ENCODE results near the gene ARID5B. TPM values are rescaled to one million over a fixed set of nuclear protein-coding genes. Genes with fewer than 3 reads are reported as not detected.
A peak's percentile ranks its signal among the peaks of the same experiment; 100 is the strongest.

ARID5B gene
- total RNA-seq, 2 experiments from 2014 or later = 71.1 to 73.9 TPM

DNA sequence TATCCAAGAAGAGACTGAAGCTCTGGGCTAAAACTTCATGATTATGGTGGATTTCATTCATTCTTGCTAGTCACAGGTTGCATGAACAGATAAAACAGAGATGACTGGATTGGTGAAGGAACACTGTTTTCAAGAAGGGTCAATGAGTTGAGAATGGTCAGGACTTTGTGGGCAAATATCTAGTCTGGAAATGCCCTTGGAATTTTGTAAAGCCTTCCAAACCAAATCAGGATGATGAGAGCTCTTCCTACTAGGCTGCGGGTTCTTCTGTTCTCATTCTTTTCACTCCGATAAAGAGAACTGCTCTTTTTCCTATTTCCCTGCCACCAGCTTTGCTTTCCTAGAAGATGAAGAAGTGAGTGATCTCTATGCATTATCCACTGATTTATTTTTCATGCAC lies 171.4 kb downstream of the ARID5B start:
- peak overlapping the region; percentile 62 for H3K27ac Mint-ChIP-seq
- peaks cover 94% of the 10 kb centered on the region for H3K36me3 Mint-ChIP-seq (ENCODE audit: low read depth)
- H3K27me3 Mint-ChIP-seq = no peaks in the 10 kb centered on the region
- H3K4me3 Mint-ChIP-seq = peak overlapping the region; percentile 25
- H3K4me1 Mint-ChIP-seq = peaks cover 80% of the 10 kb centered on the region
- POLR2A ChIA-PET = interaction anchor here (0.7 to 2.7 kb wide), 11 partner anchors 8 to 172 kb away, joined by 3 to 16 read pairs (median 6); partner anchors contain the start of gene ARID5B
- CTCF ChIA-PET = interaction anchor here (0.9 kb wide), 1 partner anchor 13 kb away, joined by 4 read pairs; no protein-coding TSS in a partner anchor
- no peaks in the 10 kb centered on the region for H3K9me3 Mint-ChIP-seq
- no peak for DNase-seq

DNA sequence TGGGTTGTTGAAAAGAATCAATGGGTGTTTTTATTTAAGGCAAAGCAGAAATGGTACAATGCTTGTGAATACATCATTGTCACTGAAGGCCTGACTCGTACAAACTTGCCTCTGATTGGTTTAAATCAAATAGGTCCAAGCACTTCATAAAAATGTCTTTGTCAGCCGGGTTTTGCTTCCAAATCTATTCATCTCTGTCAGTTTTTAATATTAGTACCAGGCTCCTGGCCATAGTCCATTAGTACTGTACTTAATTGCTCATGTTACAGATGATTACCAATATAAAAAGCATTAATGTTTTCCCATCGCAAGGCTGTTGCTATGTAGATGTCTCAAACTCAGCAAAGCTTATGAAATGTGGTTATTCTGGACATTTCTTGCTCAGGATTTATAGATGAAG lies 171.9 kb downstream of the ARID5B start:
- ChIA-PET CTCF (interaction anchor here (1.6 kb wide), 1 partner anchor 174 kb away, joined by 3 read pairs; no protein-coding TSS in a partner anchor), POLR2A (interaction anchor here (0.8 to 2.7 kb wide), 7 partner anchors 10 to 161 kb away, joined by 3 to 13 read pairs (median 8); no protein-coding TSS in a partner anchor)
- H3K27me3 Mint-ChIP-seq = no peaks in the 10 kb centered on the region
- peak overlapping the region; percentile 25 for H3K4me3 Mint-ChIP-seq
- H3K27ac Mint-ChIP-seq = peak overlapping the region; percentile 62
- H3K9me3 Mint-ChIP-seq = peaks cover 1% of the 10 kb centered on the region
- no peak for DNase-seq
- H3K36me3 Mint-ChIP-seq (ENCODE audit: low read depth) = peaks cover 95% of the 10 kb centered on the region
- H3K4me1 Mint-ChIP-seq = peaks cover 80% of the 10 kb centered on the region

DNA sequence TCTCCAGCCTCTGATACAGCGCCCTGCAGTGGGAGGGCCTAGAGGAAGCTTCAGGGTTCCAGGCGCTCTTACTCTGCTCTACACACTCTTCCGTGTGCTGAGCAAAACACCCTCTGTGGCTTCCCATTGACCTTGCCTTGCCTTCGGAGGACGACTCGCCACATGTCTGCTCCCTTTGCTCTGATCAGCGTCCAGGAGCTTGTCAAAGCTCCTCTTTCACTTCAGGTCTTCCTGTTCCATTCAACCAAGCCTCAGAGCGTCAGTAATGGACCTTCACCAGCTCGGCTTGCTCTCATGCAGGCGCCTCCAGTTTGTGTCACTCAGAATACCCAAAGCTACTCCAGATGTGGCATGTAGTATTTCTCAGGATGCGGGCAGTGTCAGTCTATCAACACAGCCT lies 173.9 kb downstream of the ARID5B start:
- DNase-seq = no peak
- H3K27ac Mint-ChIP-seq = no peak overlapping the region
- no peaks in the 10 kb centered on the region for H3K27me3 Mint-ChIP-seq
- peaks cover 5% of the 10 kb centered on the region for H3K9me3 Mint-ChIP-seq
- ChIA-PET CTCF (interaction anchor here (0.9 to 1.7 kb wide), 2 partner anchors 35 to 37 kb away, joined by 3 to 5 read pairs; no protein-coding TSS in a partner anchor), POLR2A (interaction anchor here (1.0 to 2.7 kb wide), 11 partner anchors 9 to 37 kb away, joined by 3 to 13 read pairs (median 5); no protein-coding TSS in a partner anchor)
- no peak overlapping the region for H3K4me3 Mint-ChIP-seq
- peaks cover 97% of the 10 kb centered on the region for H3K36me3 Mint-ChIP-seq (ENCODE audit: low read depth)
- peaks cover 81% of the 10 kb centered on the region for H3K4me1 Mint-ChIP-seq

DNA sequence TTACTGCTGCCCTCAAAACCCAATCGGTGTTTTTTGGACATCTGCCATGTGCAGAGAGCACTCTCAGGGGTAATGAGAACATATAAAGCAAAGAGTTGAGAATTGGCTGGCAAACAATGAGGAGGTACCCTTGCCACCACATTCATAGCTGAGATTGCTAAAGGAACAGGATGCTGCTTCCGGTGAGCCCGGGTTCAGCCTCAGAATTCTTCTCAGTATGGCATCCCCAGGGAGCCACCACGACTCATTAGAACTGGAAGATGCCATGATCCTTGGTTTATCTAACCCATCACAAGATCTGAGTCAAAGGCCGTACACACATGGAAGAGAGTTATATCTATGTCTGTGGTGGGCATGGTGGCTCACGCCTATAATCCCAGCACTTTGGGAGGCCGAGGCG lies 174.4 kb downstream of the ARID5B start:
- ChIA-PET POLR2A (interaction anchor here (1.0 to 2.7 kb wide), 9 partner anchors 10 to 38 kb away, joined by 3 to 13 read pairs (median 5); no protein-coding TSS in a partner anchor), CTCF (interaction anchor here (1.7 kb wide), 1 partner anchor 36 kb away, joined by 5 read pairs; no protein-coding TSS in a partner anchor)
- H3K36me3 Mint-ChIP-seq (ENCODE audit: low read depth) = peaks cover 96% of the 10 kb centered on the region
- H3K4me3 Mint-ChIP-seq = no peak overlapping the region
- DNase-seq = no peak
- H3K27me3 Mint-ChIP-seq = no peaks in the 10 kb centered on the region
- peaks cover 84% of the 10 kb centered on the region for H3K4me1 Mint-ChIP-seq
- peak overlapping the region; percentile 36 for H3K27ac Mint-ChIP-seq
- peaks cover 5% of the 10 kb centered on the region for H3K9me3 Mint-ChIP-seq

DNA sequence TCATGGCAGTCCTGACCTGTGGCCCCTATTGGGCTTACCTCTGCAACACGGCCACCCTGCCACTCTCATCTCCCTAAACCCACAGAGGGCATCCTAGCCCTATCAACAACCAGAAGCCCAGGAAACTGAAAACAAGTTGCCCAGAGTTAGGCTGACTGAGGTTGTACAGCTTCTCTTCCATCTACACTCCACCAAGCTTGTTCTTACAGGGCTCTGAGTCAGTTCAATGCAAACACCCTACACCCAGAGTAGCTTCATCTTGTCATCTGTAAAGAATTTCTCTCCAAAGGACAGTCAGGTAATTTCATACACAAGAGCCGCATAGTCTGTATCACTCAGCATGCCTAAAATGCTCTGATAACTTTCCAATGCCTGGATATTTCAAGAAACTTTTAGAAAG lies 175.4 kb downstream of the ARID5B start:
- Mint-ChIP-seq H3K9me3 (peaks cover 5% of the 10 kb centered on the region), H3K36me3 (ENCODE audit: low read depth) (peaks cover 94% of the 10 kb centered on the region), H3K4me3 (no peak overlapping the region), H3K27me3 (no peaks in the 10 kb centered on the region), H3K27ac (peak overlapping the region; percentile 69), H3K4me1 (peaks cover 84% of the 10 kb centered on the region)
- DNase-seq = no peak
- POLR2A ChIA-PET = interaction anchor here (1.0 to 1.5 kb wide), 2 partner anchors 107 to 174 kb away, joined by 6 to 7 read pairs; no protein-coding TSS in a partner anchor
- CTCF ChIA-PET = interaction anchor here (1.1 kb wide), 2 partner anchors 15 to 168 kb away, joined by 3 read pairs; no protein-coding TSS in a partner anchor

DNA sequence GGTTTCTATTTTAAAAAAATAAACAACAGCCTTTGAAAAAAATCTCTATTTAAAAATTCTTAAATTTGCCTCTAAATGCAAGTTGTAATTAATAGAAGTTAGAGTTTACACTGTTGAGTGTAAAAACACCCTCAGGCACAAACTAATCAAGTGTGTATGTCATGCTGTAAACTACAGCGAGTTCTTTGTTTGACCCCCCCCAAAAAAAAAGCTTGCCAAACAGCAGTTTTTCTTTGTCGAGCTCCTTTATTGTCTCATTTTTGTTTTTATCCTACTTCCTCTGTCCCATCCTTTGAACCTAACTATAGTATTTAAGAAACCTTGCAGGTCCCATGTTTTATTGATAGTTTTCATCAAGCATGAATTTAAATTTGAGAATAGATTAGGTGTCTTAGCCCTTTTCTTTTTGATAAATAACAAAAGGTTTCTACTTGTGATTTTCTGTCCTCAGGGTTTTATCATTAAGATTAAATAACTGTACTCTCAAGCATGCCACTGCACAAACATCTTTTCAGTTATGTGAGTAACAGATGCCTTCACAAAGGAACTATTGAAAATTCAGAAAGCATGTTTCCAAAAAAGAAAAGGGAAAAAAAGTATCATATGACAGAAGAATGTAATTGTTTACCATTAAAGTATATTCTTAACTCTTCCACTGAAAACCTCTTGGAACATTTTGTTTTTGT lies 176.0 kb downstream of the ARID5B start:
- H3K27me3 Mint-ChIP-seq = no peaks in the 10 kb centered on the region
- no peak overlapping the region for H3K4me3 Mint-ChIP-seq
- peaks cover 85% of the 10 kb centered on the region for H3K4me1 Mint-ChIP-seq
- ChIA-PET POLR2A (interaction anchor here (1.0 to 1.5 kb wide), 2 partner anchors 106 to 175 kb away, joined by 6 to 7 read pairs; no protein-coding TSS in a partner anchor), CTCF (interaction anchor here (1.1 kb wide), 2 partner anchors 15 to 168 kb away, joined by 3 read pairs; no protein-coding TSS in a partner anchor)
- peak overlapping the region; percentile 69 for H3K27ac Mint-ChIP-seq
- DNase-seq = no peak
- peaks cover 5% of the 10 kb centered on the region for H3K9me3 Mint-ChIP-seq
- H3K36me3 Mint-ChIP-seq (ENCODE audit: low read depth) = peaks cover 94% of the 10 kb centered on the region

DNA sequence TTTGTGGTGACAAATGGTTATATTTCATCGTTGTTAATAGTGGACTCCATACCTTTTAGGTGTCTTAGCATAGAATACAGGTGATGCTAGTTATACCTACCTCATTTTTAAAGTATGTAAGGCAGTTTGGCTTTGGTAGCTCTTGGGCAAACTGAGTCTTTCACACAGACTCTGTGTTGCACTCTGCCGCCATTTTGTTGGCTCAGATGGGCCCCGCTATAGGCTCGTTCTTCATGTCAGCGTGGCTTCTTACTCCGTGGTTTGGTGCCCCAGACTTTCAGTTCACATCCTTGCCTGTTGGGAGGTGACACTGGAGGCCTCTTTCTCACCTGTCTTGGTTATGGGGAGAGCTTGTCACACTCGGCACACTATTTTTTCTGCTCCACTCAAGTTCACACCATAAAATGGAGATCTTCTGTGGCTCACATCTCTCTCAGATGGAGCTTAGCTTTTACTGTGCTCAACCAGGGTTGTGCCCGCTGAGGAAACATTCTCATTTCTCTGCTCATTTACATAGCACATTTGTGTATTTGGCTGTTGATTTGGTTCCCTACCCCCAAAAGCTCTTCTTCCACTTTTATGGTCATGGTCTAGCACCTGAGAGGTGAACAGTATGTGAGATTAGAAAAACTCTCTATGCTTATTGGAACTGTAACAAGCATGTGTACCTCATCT lies 178.5 kb downstream of the ARID5B start:
- no peaks in the 10 kb centered on the region for H3K27me3 Mint-ChIP-seq
- H3K36me3 Mint-ChIP-seq (ENCODE audit: low read depth) = peaks cover 87% of the 10 kb centered on the region
- ChIA-PET POLR2A (interaction anchor here (0.7 to 8.6 kb wide), 12 partner anchors 8 to 180 kb away, joined by 3 to 151 read pairs (median 6); no protein-coding TSS in a partner anchor), CTCF (interaction anchor here (0.9 to 3.2 kb wide), 4 partner anchors 9 to 165 kb away, joined by 3 to 20 read pairs (median 4); no protein-coding TSS in a partner anchor)
- no peak overlapping the region for H3K4me3 Mint-ChIP-seq
- peak overlapping the region; percentile 92 for H3K27ac Mint-ChIP-seq
- peaks cover 5% of the 10 kb centered on the region for H3K9me3 Mint-ChIP-seq
- peaks cover 89% of the 10 kb centered on the region for H3K4me1 Mint-ChIP-seq
- DNase-seq = no peak

DNA sequence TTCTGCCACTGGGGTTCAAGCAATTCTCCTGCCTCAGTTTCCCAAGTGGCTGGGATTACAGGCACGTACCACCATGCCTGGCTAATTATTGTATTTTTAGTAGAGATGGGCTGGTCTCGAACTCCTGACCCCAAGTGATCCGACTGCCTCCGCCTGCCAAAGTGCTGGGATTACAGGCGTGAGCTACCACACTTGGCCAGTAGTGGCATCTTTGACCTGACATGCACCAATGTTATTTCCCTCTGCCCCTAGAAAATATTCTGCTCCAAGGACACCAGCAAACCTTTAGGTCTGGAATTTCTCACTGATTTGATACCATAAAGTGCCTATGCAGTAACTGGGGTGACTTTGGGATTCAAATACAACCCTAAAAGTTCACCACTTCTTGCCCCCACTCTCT lies 179.4 kb downstream of the ARID5B start:
- ChIA-PET CTCF (interaction anchor here (0.9 to 3.2 kb wide), 3 partner anchors 27 to 164 kb away, joined by 3 to 20 read pairs (median 3); no protein-coding TSS in a partner anchor), POLR2A (interaction anchor here (0.7 to 8.6 kb wide), 11 partner anchors 9 to 181 kb away, joined by 3 to 151 read pairs (median 8); partner anchors contain the start of gene ARID5B)
- Mint-ChIP-seq H3K4me3 (no peak overlapping the region), H3K4me1 (peaks cover 90% of the 10 kb centered on the region), H3K27me3 (no peaks in the 10 kb centered on the region), H3K9me3 (peaks cover 5% of the 10 kb centered on the region), H3K36me3 (ENCODE audit: low read depth) (peaks cover 88% of the 10 kb centered on the region), H3K27ac (peak overlapping the region; percentile 92)
- no peak for DNase-seq

DNA sequence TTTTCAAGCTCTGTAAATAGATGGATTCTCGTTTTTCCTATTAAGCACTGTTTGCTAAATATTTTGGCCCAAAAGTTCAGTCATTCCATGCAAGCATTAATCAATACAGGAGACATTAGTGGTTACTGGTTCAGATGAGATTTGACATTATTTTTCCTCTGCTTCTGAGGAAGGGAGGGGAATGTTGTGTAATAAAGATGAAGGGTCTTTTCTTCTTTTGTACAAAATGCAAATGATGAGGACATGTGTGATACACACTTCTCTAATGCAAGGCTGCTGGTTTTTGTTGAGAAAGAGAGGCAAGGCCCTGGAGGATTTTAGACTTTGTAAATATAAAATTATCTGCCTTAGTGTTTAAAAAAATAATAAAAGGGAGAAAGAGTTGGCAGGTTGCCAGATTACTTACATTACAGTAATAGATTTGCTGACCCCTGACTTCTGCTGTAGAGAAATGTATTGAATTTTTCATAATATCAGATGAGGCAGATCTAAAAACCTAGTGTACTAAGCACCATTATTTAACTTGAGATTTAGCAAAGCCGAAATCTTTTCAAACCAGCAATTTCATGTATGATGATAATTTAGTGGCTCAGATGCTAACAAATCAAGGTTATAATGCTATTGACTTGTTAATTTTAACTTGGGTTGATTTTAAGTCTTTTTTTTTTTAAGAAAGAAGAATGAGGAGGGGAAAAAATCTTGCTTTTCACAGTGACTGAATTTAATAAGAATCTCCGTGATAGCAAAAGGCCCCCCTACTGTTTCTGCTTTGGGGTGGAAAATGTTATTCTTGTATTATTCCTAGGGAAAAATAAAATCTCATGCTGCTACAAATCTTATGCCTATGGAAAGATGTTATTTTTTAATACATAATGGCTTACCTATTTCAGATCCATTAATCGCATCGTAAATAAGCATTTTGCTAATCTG lies 180.1 kb downstream of the ARID5B start:
- peak overlapping the region; percentile 61 for H3K4me3 Mint-ChIP-seq

DNA sequence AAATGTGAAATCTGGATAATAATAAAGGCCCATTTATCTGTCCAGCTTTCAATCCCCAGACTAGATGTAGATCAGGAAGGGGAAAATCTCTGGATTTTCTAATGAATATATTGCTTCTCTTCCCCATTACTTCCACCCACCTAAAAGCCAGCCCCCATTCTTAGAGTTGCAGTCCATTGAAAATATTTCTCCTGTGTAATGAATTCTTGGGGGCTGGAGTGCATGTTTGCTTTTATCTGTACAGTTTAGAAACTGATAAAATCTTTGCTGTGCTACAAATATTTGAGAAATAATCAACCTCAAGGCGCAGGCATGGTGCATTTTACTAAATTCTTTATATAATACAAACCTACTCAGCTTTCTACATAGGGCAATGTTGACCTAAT lies 180.8 kb downstream of the ARID5B start:
- H3K4me3 Mint-ChIP-seq = peak overlapping the region; percentile 61
- H3K4me1 Mint-ChIP-seq = peaks cover 84% of the 10 kb centered on the region
- POLR2A ChIA-PET = interaction anchor here (0.9 to 8.6 kb wide), 23 partner anchors 8 to 331 kb away, joined by 3 to 151 read pairs (median 8); partner anchors contain the start of gene ARID5B
- H3K36me3 Mint-ChIP-seq (ENCODE audit: low read depth) = peaks cover 86% of the 10 kb centered on the region
- H3K9me3 Mint-ChIP-seq = peaks cover 5% of the 10 kb centered on the region
- CTCF ChIA-PET = interaction anchor here (0.8 to 1.9 kb wide), 9 partner anchors 33 to 185 kb away, joined by 3 to 10 read pairs (median 5); no protein-coding TSS in a partner anchor
- H3K27ac Mint-ChIP-seq = peak overlapping the region; percentile 92
- no peak for DNase-seq
- H3K27me3 Mint-ChIP-seq = no peaks in the 10 kb centered on the region

More for the DNA sequence above, 180.1 kb downstream of the ARID5B start:
- peaks cover 87% of the 10 kb centered on the region for H3K4me1 Mint-ChIP-seq
- ChIA-PET POLR2A (interaction anchor here (0.9 to 8.6 kb wide), 23 partner anchors 7 to 330 kb away, joined by 3 to 151 read pairs (median 9); partner anchors contain the start of gene ARID5B), CTCF (interaction anchor here (1.2 to 3.2 kb wide), 9 partner anchors 28 to 185 kb away, joined by 3 to 20 read pairs (median 6); no protein-coding TSS in a partner anchor)
- H3K9me3 Mint-ChIP-seq = peaks cover 5% of the 10 kb centered on the region
- H3K36me3 Mint-ChIP-seq (ENCODE audit: low read depth) = peaks cover 87% of the 10 kb centered on the region
- DNase-seq = no peak
- H3K27me3 Mint-ChIP-seq = no peaks in the 10 kb centered on the region
- H3K27ac Mint-ChIP-seq = peak overlapping the region; percentile 92

DNA sequence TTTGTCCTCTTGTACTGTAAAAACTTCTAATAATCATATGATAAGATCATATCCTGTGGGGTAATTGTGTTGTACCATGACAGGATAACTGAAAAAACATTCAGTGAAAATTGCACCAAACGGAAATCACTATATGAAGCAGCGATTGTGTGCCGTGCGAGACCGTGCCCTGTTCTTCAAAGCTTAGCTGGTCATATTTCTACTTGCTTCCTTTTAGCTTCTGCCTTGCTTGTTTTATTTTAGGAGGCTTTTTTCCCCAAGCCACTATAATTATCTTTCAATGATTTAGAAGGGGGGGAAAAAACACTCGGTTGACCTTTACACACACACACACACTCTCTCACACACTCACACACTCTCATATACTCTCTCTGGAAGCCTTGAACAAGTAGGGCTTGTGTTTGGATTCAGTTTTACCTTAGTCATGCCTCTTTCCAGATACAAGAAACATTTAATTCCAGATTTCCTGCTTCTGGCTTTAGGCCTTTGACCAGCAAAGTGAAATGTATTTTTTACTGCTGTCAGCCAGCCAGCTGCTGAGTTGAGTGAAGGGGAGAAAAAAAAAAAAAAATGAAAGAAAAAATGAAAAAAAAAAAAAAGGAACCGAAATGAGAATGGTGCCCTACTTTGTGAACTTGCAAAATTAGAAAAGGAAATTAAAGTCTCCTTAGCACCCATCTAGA lies 181.4 kb downstream of the ARID5B start:
- POLR2A ChIA-PET = interaction anchor here (0.9 to 8.6 kb wide), 23 partner anchors 8 to 332 kb away, joined by 3 to 151 read pairs (median 8); partner anchors contain the start of gene ARID5B
- H3K36me3 Mint-ChIP-seq (ENCODE audit: low read depth) = peaks cover 86% of the 10 kb centered on the region
- peak; percentile 69 for DNase-seq
- peak overlapping the region; percentile 61 for H3K4me3 Mint-ChIP-seq
- peak overlapping the region; percentile 92 for H3K27ac Mint-ChIP-seq
- no peaks in the 10 kb centered on the region for H3K27me3 Mint-ChIP-seq
- CTCF ChIA-PET = interaction anchor here (0.8 to 1.9 kb wide), 9 partner anchors 33 to 186 kb away, joined by 3 to 10 read pairs (median 5); no protein-coding TSS in a partner anchor
- peaks cover 5% of the 10 kb centered on the region for H3K9me3 Mint-ChIP-seq
- H3K4me1 Mint-ChIP-seq = peaks cover 81% of the 10 kb centered on the region

Data from activated CD4-positive, alpha-beta memory T cell treated with anti-CD3 and anti-CD28 coated beads, Interleukin-2, amount 10 ng/mL, durations not matched to agents 7 days and 5 days (primary cell).